OCI-LY1 (cell line): Measurements from ENCODE around the gene NSD1.

Experiments used
- H2AFZ ChIP-seq: fragments of 200-600 bp; sonication (generic), shearing (Covaris generic); 2 replicates; pipeline ENCODE4 v1.6.0; 2014; ENCODE audit warnings: antibody characterized with exemption, mild to moderate bottlenecking, low read length
- H3F3A ChIP-seq: fragments of 200-600 bp; sonication (generic), shearing (Covaris generic); 2 replicates; pipeline ENCODE4 v1.6.0; 2014; ENCODE audit warnings: mild to moderate bottlenecking, antibody characterized with exemption, low read length, moderate library complexity; ENCODE audit not compliant: insufficient read depth
- H3K27ac ChIP-seq: fragments of 200-600 bp; sonication (generic); 2 replicates; pipeline ENCODE4 v1.5.1; 2014; ENCODE audit warnings: low read length, mixed run types, mild to moderate bottlenecking, low read depth; ENCODE audit not compliant: poor library complexity, severe bottlenecking
- H3K27me3 ChIP-seq: fragments of 200-600 bp; sonication (generic); 2 replicates; pipeline ENCODE4 v1.6.0; 2014; ENCODE audit warnings: antibody characterized with exemption, mild to moderate bottlenecking, low read length, moderate library complexity; ENCODE audit not compliant: insufficient read depth
- H3K36me3 ChIP-seq: fragments of 200-600 bp; sonication (generic); 2 replicates; pipeline ENCODE4 v1.6.1; 2014; ENCODE audit warnings: mild to moderate bottlenecking, antibody characterized with exemption, low read length, moderate library complexity, mixed read lengths; ENCODE audit not compliant: insufficient read depth
- H3K4me1 ChIP-seq: fragments of 200-600 bp; sonication (generic); 2 replicates; pipeline ENCODE4 v1.5.1; 2014; ENCODE audit warnings: mild to moderate bottlenecking, low read length, moderate library complexity; ENCODE audit not compliant: insufficient read depth, severe bottlenecking
- H3K4me2 ChIP-seq: fragments of 200-600 bp; sonication (generic), shearing (Covaris generic); 2 replicates; pipeline ENCODE4 v1.6.1; 2014; ENCODE audit warnings: low read length
- H3K4me3 ChIP-seq: fragments of 200-600 bp; sonication (generic); 2 replicates; pipeline ENCODE4 v1.5.1; 2014; ENCODE audit warnings: low read length, low read depth, mild to moderate bottlenecking, mixed read lengths; ENCODE audit not compliant: poor library complexity, severe bottlenecking
- H3K79me2 ChIP-seq: fragments of 200-600 bp; shearing (Covaris generic); 2 replicates; pipeline ENCODE4 v1.6.1; 2016; ENCODE audit warnings: mixed run types, low read length, mixed read lengths; ENCODE audit not compliant: insufficient read depth
- H3K9ac ChIP-seq: fragments of 200-600 bp; sonication (generic), shearing (Covaris generic); 2 replicates; pipeline ENCODE4 v1.6.1; 2014; ENCODE audit warnings: mild to moderate bottlenecking, low read length, mixed read lengths
- H3K9me2 ChIP-seq: fragments of 200-600 bp; sonication (generic), shearing (Covaris generic); 2 replicates; pipeline ENCODE4 v1.6.1; 2014; ENCODE audit warnings: low read depth, mild to moderate bottlenecking, low read length, mixed read lengths
- H3K9me3 ChIP-seq: fragments of 200-600 bp; shearing (Covaris generic); 2 replicates; pipeline ENCODE4 v1.6.1; 2014; ENCODE audit warnings: low read length, mixed read lengths
- H4K20me1 ChIP-seq: fragments of 200-600 bp; sonication (generic), shearing (Covaris generic); 2 replicates; pipeline ENCODE4 v1.6.0; 2016; ENCODE audit warnings: mild to moderate bottlenecking, low read length; ENCODE audit not compliant: insufficient read depth
- CTCF ChIP-seq: fragments of 200-600 bp; sonication (generic), shearing (Covaris generic); IDR thresholded peaks from 2 replicates; pipeline ENCODE4 v1.5.1; 2017; ENCODE audit warnings: mild to moderate bottlenecking, antibody characterized with exemption, low read length, moderate library complexity, mixed read lengths
- EZH2 ChIP-seq: fragments of 200-600 bp; sonication (generic), shearing (Covaris generic); IDR thresholded peaks from 2 replicates; pipeline ENCODE4 v1.8.0; 2017; ENCODE audit warnings: borderline replicate concordance, mixed run types, mild to moderate bottlenecking, antibody characterized with exemption, low read length, moderate library complexity, mixed read lengths

NSD1 gene

GRCh38 chr5:177113566-177114424 lies 19.8 kb upstream of the NSD1 start:
- Histone ChIP-seq H3K36me3 (no peaks in the 10 kb centered on the region), H3K9me2 (no peaks in the 10 kb centered on the region), H4K20me1 (no peaks in the 10 kb centered on the region), H3K9me3 (no peaks in the 10 kb centered on the region), H3F3A (no peaks in the 10 kb centered on the region), H3K4me3 (no peak overlapping the region), H3K9ac (no peak overlapping the region), H2AFZ (no peak overlapping the region), H3K27me3 (no peaks in the 10 kb centered on the region), H3K79me2 (no peaks in the 10 kb centered on the region), H3K4me1 (peaks cover 21% of the 10 kb centered on the region), H3K27ac (no peak overlapping the region), H3K4me2 (no peak overlapping the region)
- no peak for TF ChIP-seq EZH2
- peak; percentile 98 for TF ChIP-seq CTCF

GRCh38 chr5:177116631-177117373 lies 16.8 kb upstream of the NSD1 start:
- Histone ChIP-seq H3K79me2 (no peaks in the 10 kb centered on the region), H3K4me2 (peak overlapping the region; percentile 22), H3K9ac (peak overlapping the region; percentile 27; the same call in 1 of the 2 replicates), H3K27me3 (no peaks in the 10 kb centered on the region), H3K9me2 (no peaks in the 10 kb centered on the region), H2AFZ (0 out of 2 replicates have a peak overlapping the region, but pooled peaks have one; percentile 38), H3K36me3 (no peaks in the 10 kb centered on the region), H3F3A (no peaks in the 10 kb centered on the region), H3K4me1 (peaks cover 21% of the 10 kb centered on the region), H3K27ac (peak overlapping the region; percentile 14), H4K20me1 (no peaks in the 10 kb centered on the region), H3K4me3 (peak overlapping the region; percentile 3), H3K9me3 (no peaks in the 10 kb centered on the region)
- no peak for TF ChIP-seq CTCF
- no peak for TF ChIP-seq EZH2

- H3K36me3 ChIP-seq, result no peaks in the 10 kb centered on the region
- H3K9me2 ChIP-seq, result no peaks in the 10 kb centered on the region
- peaks cover 21% of the 10 kb centered on the region for H3K4me1 ChIP-seq
- no peak overlapping the region for H2AFZ ChIP-seq
- H3K9ac ChIP-seq, result no peak overlapping the region
- no peaks in the 10 kb centered on the region for H3K79me2 ChIP-seq
- no peak overlapping the region for H3K4me3 ChIP-seq
- H3K4me2 ChIP-seq, result no peak overlapping the region
- no peaks in the 10 kb centered on the region for H3K9me3 ChIP-seq
- TF ChIP-seq EZH2 (no peak), CTCF (no peak)
- H4K20me1 ChIP-seq, result no peaks in the 10 kb centered on the region
- no peaks in the 10 kb centered on the region for H3F3A ChIP-seq
- H3K27me3 ChIP-seq, result no peaks in the 10 kb centered on the region
- no peak overlapping the region for H3K27ac ChIP-seq
Measured at GRCh38 chr5:177117441-177118045, 16.0 kb upstream of the NSD1 start.
